Neural progenitor cell (in vitro differentiated cells): Measurements from ENCODE around the gene SUN5.

Source experiments
- EZH2 ChIP-seq: fragments of 200-600 bp; sonication (generic); IDR thresholded peaks from 2 replicates; pipeline ENCODE4 v1.6.1; 2017; ENCODE audit warnings: antibody characterized with exemption, mild to moderate bottlenecking, moderate library complexity
- EZH2phosphoT487 ChIP-seq: fragments of 200-600 bp; sonication (generic); IDR thresholded peaks from 2 replicates; pipeline ENCODE4 v1.6.1; 2017; ENCODE audit warnings: antibody characterized with exemption
- TF ChIP-seq, protein P1 (sequence below): fragments of 200-600 bp; sonication (generic); IDR thresholded peaks from 2 replicates; pipeline ENCODE4 v1.5.1; 2017; ENCODE audit warnings: antibody characterized with exemption, mild to moderate bottlenecking

GRCh38 chr20:33024243-33024560 is 20.0 kb upstream of the SUN5 start:
- TF ChIP-seq, protein P1, sequence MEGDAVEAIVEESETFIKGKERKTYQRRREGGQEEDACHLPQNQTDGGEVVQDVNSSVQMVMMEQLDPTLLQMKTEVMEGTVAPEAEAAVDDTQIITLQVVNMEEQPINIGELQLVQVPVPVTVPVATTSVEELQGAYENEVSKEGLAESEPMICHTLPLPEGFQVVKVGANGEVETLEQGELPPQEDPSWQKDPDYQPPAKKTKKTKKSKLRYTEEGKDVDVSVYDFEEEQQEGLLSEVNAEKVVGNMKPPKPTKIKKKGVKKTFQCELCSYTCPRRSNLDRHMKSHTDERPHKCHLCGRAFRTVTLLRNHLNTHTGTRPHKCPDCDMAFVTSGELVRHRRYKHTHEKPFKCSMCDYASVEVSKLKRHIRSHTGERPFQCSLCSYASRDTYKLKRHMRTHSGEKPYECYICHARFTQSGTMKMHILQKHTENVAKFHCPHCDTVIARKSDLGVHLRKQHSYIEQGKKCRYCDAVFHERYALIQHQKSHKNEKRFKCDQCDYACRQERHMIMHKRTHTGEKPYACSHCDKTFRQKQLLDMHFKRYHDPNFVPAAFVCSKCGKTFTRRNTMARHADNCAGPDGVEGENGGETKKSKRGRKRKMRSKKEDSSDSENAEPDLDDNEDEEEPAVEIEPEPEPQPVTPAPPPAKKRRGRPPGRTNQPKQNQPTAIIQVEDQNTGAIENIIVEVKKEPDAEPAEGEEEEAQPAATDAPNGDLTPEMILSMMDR: no peak
- TF ChIP-seq EZH2phosphoT487 (no peak), EZH2 (no peak)
